ENCODE data around the gene GAS7. TPM values are rescaled to one million over a fixed set of nuclear protein-coding genes. Genes with fewer than 3 reads are reported as not detected.

The GAS7 gene
- total RNA-seq, 2 donors from 2014 or later = 69.0 to 70.8 TPM

- DNase-seq (ENCODE audit: low spot score) = no peak
- Histone ChIP-seq H3K9me3 (no peaks in the 10 kb centered on the region), H3K27me3 (replicated peaks; ENCODE audit: insufficient read depth) (no peaks in the 10 kb centered on the region), H3K27ac (no peak overlapping the region), H3K4me1 (ENCODE audit: control insufficient read depth in 1 of 2, low read depth in 2 of 2) (no peaks in the 10 kb centered on the region), H3K4me3 (no peak overlapping the region), H3K36me3 (no peaks in the 10 kb centered on the region)
- no peak for ATAC-seq (ENCODE audit: insufficient number of reproducible peaks, low FRiP score, low read depth)
- TF ChIP-seq CTCF (IDR thresholded peaks at IDR 0.05) = no peak
These were observed 20.8 kb upstream of the GAS7 start for GRCh38 chr17:10219193-10219592.

GRCh38 chr17:10217916-10218315, 19.5 kb upstream of the GAS7 start:
- H3K9me3 ChIP-seq = no peaks in the 10 kb centered on the region
- no peaks in the 10 kb centered on the region for H3K4me1 ChIP-seq (ENCODE audit: control insufficient read depth in 1 of 2, low read depth in 2 of 2)
- H3K27ac ChIP-seq = no peak overlapping the region
- H3K36me3 ChIP-seq = no peaks in the 10 kb centered on the region
- DNase-seq (ENCODE audit: low spot score) = no peak
- H3K27me3 ChIP-seq (replicated peaks; ENCODE audit: insufficient read depth) = no peaks in the 10 kb centered on the region
- no peak overlapping the region for H3K4me3 ChIP-seq
- no peak for ATAC-seq (ENCODE audit: insufficient number of reproducible peaks, low FRiP score, low read depth)
- no peak for TF ChIP-seq CTCF (IDR thresholded peaks at IDR 0.05)

- no peak for ATAC-seq (ENCODE audit: insufficient number of reproducible peaks, low FRiP score, low read depth)
- TF ChIP-seq CTCF (IDR thresholded peaks at IDR 0.05) = no peak
- no peak overlapping the region for H3K4me3 ChIP-seq
These were observed 18.0 kb upstream of the GAS7 start for GRCh38 chr17:10216213-10216938.

DNA sequence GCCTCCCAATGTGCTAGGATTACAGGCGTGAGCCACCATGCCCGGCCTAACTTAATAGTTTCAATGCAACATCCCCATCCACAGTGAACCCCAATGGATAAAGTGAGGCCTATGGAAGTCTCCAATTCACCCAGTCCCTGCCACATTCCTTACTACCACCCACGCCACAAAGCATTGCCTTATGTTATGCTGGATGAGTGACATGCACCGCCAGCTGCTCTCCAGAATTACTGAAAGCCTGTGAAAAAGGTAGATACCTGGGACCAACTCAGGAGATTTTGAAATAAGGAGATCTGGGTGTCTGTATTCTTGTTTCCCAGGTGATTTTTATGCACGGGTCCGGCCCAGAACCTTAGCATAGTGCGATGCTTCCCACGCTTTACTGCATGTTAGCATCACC, 16.9 kb upstream of the GAS7 start:
- DNase-seq (ENCODE audit: low spot score) (no peak), ATAC-seq (ENCODE audit: insufficient number of reproducible peaks, low FRiP score, low read depth) (no peak)
- no peaks in the 10 kb centered on the region for H3K36me3 ChIP-seq
- peaks cover 0 to 4% of the 10 kb centered on the region in 2 donors for H3K4me1 ChIP-seq (ENCODE audit: control insufficient read depth in 1 of 2, low read depth in 2 of 2)
- no peak overlapping the region for H3K4me3 ChIP-seq
- no peak overlapping the region for H3K27ac ChIP-seq
- no peaks in the 10 kb centered on the region for H3K9me3 ChIP-seq
- no peak for TF ChIP-seq CTCF (IDR thresholded peaks at IDR 0.05)
- H3K27me3 ChIP-seq (replicated peaks; ENCODE audit: insufficient read depth) = no peaks in the 10 kb centered on the region

More at GRCh38 chr17:10216213-10216938, 18.0 kb upstream of the GAS7 start:
- H3K27ac ChIP-seq = no peak overlapping the region
- H3K4me1 ChIP-seq (ENCODE audit: control insufficient read depth in 1 of 2, low read depth in 2 of 2) = no peaks in the 10 kb centered on the region
- no peaks in the 10 kb centered on the region for H3K27me3 ChIP-seq (replicated peaks; ENCODE audit: insufficient read depth)
- no peak for DNase-seq (ENCODE audit: low spot score)
- H3K9me3 ChIP-seq = no peaks in the 10 kb centered on the region
- H3K36me3 ChIP-seq = no peaks in the 10 kb centered on the region

- TF ChIP-seq CTCF (IDR thresholded peaks at IDR 0.05) = no peak
- Histone ChIP-seq H3K27ac (no peak overlapping the region), H3K27me3 (replicated peaks; ENCODE audit: insufficient read depth) (no peaks in the 10 kb centered on the region), H3K9me3 (no peaks in the 10 kb centered on the region), H3K36me3 (no peaks in the 10 kb centered on the region), H3K4me1 (ENCODE audit: control insufficient read depth in 1 of 2, low read depth in 2 of 2) (peaks cover 0 to 12% of the 10 kb centered on the region in 2 donors), H3K4me3 (no peak overlapping the region)
- DNase-seq (ENCODE audit: low spot score) = no peak
- no peak for ATAC-seq (ENCODE audit: insufficient number of reproducible peaks, low FRiP score, low read depth)
These were observed 13.3 kb upstream of the GAS7 start for GRCh38 chr17:10211666-10212065.

Measured in thoracic aorta (tissue), 2 donors.